HS-5 (cell line): Measurements from ENCODE around the gene IL1B.

ENCODE experiments used
- DNase-seq: peaks from one replicate; pipeline ENCODE4 v3.0.0-alpha.2; 2012; ENCODE audit warnings: low read depth

Gene IL1B

GRCh38 chr2:112803691-112804521 lies 32.7 kb downstream of the IL1B start:
- DNase-seq: peak; percentile 95

- DNase-seq: no peak
These were observed 35.5 kb downstream of the IL1B start for GRCh38 chr2:112800881-112801583.

- no peak for DNase-seq
These were observed 37.3 kb downstream of the IL1B start for GRCh38 chr2:112798979-112799975.

- no peak for DNase-seq
These were observed 40.1 kb downstream of the IL1B start for GRCh38 chr2:112796486-112796885.

GRCh38 chr2:112795774-112796173 lies 40.8 kb downstream of the IL1B start:
- DNase-seq: no peak

GRCh38 chr2:112794841-112795240 lies 41.7 kb downstream of the IL1B start:
- DNase-seq: no peak

- DNase-seq: peak; percentile 86
These were observed 42.3 kb downstream of the IL1B start for GRCh38 chr2:112794131-112794733.

GRCh38 chr2:112793449-112793978 lies 43.1 kb downstream of the IL1B start:
- no peak for DNase-seq

- no peak for DNase-seq
These were observed 44.2 kb downstream of the IL1B start for GRCh38 chr2:112792419-112792818.

- no peak for DNase-seq
These were observed 44.8 kb downstream of the IL1B start for GRCh38 chr2:112791693-112792230.

- DNase-seq: no peak
These were observed 45.6 kb downstream of the IL1B start for GRCh38 chr2:112791019-112791418.

GRCh38 chr2:112790305-112790704 lies 46.3 kb downstream of the IL1B start:
- no peak for DNase-seq

- DNase-seq: no peak
These were observed 47.4 kb downstream of the IL1B start for GRCh38 chr2:112789186-112789585.

GRCh38 chr2:112788653-112789052 lies 47.9 kb downstream of the IL1B start:
- no peak for DNase-seq

GRCh38 chr2:112787729-112788393 lies 48.7 kb downstream of the IL1B start:
- no peak for DNase-seq

GRCh38 chr2:112787294-112787693 lies 49.3 kb downstream of the IL1B start:
- DNase-seq: no peak

- DNase-seq: peak; percentile 69
These were observed 52.1 kb downstream of the IL1B start, which contains the start of gene IL1A for GRCh38 chr2:112784199-112785189. Gene IL1A, minus strand, starts transcription at chr2:112784493. Its CDS starts 723 bp downstream, at chr2:112783770.

- DNase-seq: no peak
These were observed 53.3 kb downstream of the IL1B start for GRCh38 chr2:112783187-112783714.

- no peak for DNase-seq
These were observed 54.3 kb downstream of the IL1B start for GRCh38 chr2:112782234-112782799.
